HG03280 (cell line): ENCODE measurements around the gene URAD.
"Not testable (repeated sequence)": the region's sequence is repeated elsewhere in the genome, so short reads cannot be mapped to it uniquely, and the experiment has no call there.

Source experiments
- ATAC-seq: cut with Tn5 transposase; IDR thresholded peaks from one replicate; pipeline ENCODE4 v1.9.1; 2021; ENCODE audit warnings: mild to moderate bottlenecking, moderate library complexity; ENCODE audit not compliant: unreplicated experiment

Gene URAD

DNA sequence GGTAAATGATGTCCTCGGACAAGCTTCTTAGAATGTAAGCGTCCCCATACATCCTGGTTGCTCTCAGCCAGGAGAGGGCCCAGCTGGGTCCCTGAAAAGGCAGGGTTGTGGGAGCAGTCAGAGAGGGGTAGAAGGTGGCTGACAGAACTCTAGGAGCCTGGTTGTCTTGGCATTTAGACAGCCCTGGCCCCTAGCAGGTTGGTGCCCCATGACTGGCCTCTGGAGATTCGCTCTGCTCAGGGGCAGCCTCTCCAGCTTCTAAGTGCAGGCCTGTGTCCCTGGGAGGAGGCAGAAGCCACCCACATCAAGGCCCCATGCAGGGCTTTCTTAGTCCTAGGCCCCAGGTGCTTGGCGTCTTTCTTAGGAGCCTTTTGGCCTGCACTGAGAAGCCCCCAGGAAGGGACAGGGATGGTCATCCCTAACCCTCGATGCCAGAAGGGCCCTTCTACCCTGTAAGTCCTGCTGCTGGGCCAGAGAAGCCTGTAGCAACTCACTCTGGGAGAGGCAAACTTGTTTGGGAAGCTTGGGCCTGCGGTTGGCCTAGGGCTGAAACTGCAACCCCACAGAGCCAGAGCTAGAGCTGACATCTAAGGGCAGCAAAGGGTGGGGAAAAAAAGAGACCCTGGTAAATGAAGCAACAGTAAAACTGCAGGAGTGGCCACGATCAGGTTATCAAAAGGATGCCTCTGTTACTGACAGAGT lies 16.6 kb downstream of the URAD start:
- ATAC-seq, result no peak

DNA sequence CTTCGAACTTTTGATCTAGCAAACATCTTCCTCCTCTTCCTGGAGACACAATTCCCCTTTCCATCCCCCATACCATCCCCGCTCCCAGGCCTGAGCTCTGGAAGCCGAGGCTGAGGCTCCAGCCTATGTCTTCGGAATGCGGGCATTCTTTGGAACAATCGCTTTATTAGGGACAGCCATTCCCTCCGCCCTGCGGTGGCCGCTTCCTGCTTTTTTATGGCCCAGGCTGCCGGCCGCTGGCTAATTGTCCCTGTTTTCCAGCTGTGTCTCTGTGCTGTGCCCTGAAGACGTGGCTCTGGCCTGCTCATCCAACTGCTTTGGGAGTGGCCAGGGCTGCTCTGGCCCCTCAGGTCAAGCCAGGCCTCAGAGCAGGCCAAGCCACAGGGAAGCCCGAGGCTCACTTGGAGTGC lies 17.3 kb downstream of the URAD start:
- ATAC-seq, result no peak

DNA sequence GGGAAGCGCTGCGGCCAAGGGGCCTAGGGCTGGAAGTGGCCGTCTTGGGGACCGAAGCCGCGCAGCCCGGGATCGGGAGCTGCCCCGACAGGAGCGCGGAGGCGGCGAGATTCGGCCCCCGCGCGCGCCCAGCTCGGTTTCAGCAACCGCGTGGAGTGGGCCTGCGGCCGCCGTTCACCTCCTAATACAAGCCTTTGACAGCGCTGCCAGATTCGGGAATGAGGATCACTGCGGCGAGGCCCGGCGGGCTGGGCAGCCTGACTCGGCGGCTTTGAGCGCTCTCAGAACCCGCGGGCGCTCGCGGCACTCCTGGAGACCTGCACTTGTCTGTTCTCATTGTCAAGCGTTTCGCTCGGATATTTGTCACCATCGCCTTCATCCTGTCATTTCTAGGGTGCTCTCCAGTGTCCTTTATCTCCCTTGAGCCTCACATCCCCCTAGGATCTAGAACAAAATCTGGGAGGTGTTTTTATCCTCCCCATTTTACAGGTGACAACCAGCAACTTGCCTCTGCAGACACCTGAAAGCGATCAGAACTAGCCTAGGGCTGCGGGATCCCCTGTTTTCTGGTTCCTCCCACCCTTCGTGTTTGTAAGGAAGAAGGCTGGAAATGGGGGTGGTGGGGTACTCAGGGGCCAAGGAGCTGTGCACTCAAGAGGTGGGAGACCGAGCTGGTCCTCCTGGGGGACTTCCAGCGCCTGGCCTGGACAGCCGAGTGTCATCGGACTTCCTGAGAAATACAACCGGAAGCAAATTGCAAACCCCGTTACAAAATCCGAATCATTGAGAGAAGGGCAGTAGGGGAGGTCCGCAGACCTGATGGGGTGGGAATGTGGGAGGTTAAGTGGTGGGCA lies 17.9 kb downstream of the URAD start:
- no peak for ATAC-seq

- ATAC-seq, result no peak
These were observed 18.6 kb downstream of the URAD start for GRCh38 chr13:27969866-27970229.

DNA sequence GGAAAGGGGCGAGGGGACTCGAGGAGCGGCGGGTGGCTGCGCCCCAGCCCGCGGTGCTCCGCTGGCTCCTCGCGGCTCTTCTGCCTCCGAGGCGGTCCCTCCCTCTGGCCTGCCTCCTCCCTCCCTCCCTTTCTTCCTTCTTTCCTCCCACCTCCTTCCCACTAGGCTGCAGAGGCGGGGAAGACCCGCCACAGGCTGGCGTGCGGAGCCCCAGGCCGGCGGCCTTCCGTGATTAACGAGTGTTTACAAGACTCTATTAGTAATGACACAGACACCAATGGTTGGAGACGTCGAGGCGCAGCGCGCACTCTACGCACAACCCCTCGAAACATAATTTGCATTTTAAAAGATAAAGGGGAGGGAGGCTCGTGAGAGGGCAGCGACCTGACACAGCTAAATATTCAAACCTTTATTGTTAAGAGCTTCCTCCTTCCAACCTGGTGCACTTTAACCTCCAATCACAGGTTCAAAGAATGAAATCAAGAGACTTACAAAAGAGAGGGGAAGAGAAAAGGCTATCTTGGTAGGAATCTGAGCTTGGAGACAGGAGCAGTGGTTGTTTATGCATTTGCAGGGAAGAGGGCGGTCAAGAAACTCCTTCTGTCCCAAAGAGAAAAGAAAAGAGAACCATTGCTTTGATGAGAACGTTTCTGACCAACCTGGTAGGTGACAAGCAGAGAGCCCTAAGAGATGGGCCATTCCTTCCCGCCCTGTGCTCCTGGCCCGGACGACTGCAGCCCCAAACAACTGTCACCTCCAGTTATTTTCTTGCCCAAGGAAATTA lies 19.2 kb downstream of the URAD start, which contains the start of gene CDX2:
CDX2 (minus strand) TSS at position 234 of the 784 bp plus-strand sequence. CDS start 309 bp downstream, outside the sequence.
- no peak for ATAC-seq

- ATAC-seq, result no peak
These were observed 20.0 kb downstream of the URAD start for GRCh38 chr13:27968316-27969081.

- ATAC-seq, result no peak
These were observed 20.7 kb downstream of the URAD start for GRCh38 chr13:27967736-27968315.

- no peak for ATAC-seq
These were observed 21.2 kb downstream of the URAD start for GRCh38 chr13:27967203-27967735.

DNA sequence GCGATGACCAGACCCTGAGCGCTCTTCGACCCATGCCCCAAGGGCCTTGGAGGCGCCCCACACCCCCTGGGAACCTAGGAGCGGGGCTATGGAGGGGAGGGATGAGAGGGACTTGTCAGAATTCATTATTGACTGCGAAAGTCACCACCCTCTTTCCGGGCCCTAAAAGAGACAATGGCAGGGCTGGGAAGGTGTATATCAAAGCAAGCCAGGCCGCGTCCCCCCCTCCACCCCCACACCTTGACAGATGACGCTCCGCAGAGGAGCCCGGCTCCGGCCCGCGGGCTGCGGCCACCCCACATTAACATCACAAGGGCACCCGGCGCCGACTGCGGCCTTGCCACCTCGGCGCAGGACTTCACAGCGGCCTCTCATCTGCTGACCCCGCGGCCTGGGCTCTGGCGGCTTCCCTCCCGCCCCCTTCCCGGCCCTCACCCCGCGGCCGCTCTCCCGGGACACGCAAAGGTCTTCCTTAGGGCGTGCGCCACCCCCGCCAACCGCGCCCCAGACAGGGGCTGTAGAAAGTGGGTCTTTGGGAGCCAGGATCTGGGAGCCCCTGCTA lies 21.8 kb downstream of the URAD start:
- no peak for ATAC-seq

DNA sequence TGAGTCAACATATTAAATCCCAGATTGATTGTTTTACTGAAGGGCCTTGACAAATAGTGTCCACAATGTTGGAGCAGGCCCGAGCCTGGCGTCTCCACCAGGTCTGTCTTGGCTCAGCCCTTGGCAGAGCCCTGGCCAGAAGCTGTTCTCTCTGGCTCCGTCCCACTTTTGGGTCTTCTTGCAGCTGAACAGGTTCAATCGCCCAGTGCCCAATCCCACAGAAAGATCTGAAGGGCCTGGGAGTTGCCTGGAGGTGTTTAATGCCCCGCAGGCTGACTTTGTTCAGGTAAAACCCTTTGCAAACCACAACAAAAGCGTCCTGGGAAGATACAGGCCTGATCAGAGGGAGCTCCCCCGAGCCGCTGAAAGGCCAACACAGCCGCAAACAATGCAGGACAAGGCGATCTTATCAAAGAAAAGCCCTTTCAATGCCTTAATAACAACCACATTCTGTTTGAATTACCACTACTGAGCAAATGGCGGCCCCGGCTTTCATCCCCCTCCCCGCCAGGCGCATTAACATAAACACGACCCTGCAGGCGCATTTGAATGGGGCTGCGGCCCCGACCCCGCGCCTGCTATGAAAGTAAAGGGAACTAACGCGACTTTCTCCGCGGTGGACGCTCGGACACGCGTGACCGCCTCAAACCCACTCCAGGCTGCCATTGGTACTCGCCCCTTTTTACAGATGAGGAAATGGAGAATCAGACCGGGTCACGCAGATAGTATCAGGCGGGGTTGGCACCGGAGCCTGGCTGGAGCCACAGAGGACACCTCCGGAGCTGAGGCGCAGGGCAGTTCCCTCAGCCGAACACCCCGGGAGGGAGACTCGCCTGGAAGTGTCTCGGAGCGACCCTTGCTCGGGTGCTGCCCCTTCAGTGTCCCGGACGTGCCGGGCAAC lies 22.5 kb downstream of the URAD start:
- no peak for ATAC-seq

GRCh38 chr13:27965343-27965739 lies 23.2 kb downstream of the URAD start:
- no peak for ATAC-seq

- ATAC-seq, result no peak
These were observed 23.7 kb downstream of the URAD start for GRCh38 chr13:27964741-27965323.

DNA sequence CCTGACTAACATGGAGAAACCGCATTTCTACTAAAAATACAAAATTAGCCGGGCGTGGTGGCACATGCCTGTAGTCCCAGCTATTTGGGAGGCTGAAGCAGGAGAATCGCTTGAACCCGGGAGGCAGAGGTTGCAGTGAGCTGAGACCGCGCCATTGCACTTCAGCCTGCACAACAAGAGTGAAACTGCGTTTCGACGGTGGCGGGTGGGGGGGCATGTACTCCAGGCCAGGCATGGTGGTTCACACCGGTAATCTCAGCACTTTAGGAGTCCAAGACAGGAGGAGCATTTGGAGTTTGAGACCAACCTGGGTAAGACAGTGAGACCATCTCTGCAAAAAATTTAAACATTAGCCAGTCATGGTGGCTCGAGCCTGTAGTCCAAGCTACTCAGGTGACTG lies 24.3 kb downstream of the URAD start:
- not testable (repeated sequence) for ATAC-seq

GRCh38 chr13:27963491-27963890 lies 25.0 kb downstream of the URAD start:
- ATAC-seq, result no peak

- no peak for ATAC-seq
These were observed 25.5 kb downstream of the URAD start for GRCh38 chr13:27962982-27963381.

- ATAC-seq, result no peak
These were observed 26.2 kb downstream of the URAD start for GRCh38 chr13:27962128-27962841.

DNA sequence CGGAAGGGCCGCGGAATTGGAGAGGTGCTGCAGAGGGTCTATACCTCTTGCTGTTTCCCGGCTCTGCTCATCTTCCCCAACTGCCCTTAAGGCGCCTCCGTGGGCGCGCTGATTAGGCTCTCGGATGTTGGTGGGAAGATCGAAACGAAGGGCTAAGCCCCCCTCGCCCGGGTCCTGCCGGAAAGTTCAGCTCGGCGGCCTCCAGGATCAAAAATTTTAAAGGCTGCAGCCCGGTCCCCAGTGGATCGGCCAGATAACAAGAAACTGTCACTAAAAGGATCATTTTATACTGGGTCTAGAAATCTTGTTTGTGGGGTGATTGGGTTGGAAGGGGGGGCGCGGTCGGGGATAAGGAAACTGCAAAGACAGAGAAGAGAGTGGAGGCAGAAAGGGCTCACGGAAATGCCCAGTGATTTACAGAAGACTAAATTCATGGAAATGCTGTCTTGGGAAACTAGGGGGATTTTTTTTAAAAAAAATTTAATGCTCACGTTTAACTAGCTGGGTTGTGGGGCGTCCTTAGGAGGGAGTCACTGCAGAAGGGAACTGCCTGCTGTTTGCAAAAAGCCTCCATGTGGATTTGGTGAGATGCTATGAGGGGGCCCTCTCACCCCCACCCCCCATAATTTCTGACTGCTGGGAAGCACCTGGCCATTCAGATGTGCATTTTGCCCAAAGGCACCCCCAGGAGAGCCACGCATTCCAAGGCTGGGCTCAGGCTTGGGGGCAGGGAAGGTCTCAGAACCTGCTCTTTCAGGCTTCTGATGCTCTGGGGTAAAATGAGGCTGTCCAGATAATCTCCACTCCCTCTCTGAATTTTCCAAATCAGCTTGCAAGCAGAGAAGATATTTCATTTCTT lies 27.0 kb downstream of the URAD start:
- ATAC-seq, result no peak
